Small intestine (tissue), 7 donors: ENCODE data around the gene FOXB2. TPM values are rescaled to one million over a fixed set of nuclear protein-coding genes. Genes with fewer than 3 reads are reported as not detected.

ENCODE experiments used
- DNase-seq, 2 donors: peaks; one replicate each; pipeline versions ENCODE4 v3.0.0 to v3.0.0-alpha.2; 2013
- FAIRE-seq: peaks from 2 replicates; lab custom pipeline; 2012; peaks lifted over from hg19 to GRCh38; lab: Jason Lieb, UNC
- H3K27ac ChIP-seq, 3 donors: one replicate each; pipeline ENCODE4 v1.5.1; 2013; ENCODE audit warnings: low read length in 2 of 3, mild to moderate bottlenecking in 2 of 3, control low read depth in 1 of 3, inconsistent platforms in 1 of 3, low read depth in 1 of 3, moderate library complexity in 1 of 3
- H3K27me3 ChIP-seq, 3 donors: one replicate each; pipeline ENCODE4 v1.6.1; 2013; ENCODE audit warnings: low read length in 3 of 3, inconsistent platforms in 1 of 3; ENCODE audit not compliant: control insufficient read depth in 3 of 3, insufficient read depth in 3 of 3
- H3K36me3 ChIP-seq, 3 donors: one replicate each; pipeline ENCODE4 v1.6.1; 2013; ENCODE audit warnings: low read length in 3 of 3, inconsistent platforms in 1 of 3, low read depth in 1 of 3, mild to moderate bottlenecking in 1 of 3, moderate library complexity in 1 of 3; ENCODE audit not compliant: control insufficient read depth in 3 of 3, insufficient read depth in 2 of 3
- H3K4me1 ChIP-seq, 3 donors: one replicate each; pipeline ENCODE4 v1.6.1; 2013; ENCODE audit warnings: low read length in 2 of 3, inconsistent platforms in 1 of 3, low read depth in 1 of 3, mild to moderate bottlenecking in 1 of 3, moderate library complexity in 1 of 3; ENCODE audit not compliant: control insufficient read depth in 3 of 3, insufficient read depth in 2 of 3
- H3K4me3 ChIP-seq, 3 donors: one replicate each; pipeline ENCODE4 v1.5.1; 2013; ENCODE audit warnings: low read length in 3 of 3, control low read depth in 1 of 3, inconsistent platforms in 1 of 3, low read depth in 1 of 3, mild to moderate bottlenecking in 1 of 3, moderate library complexity in 1 of 3
- H3K9me3 ChIP-seq, 2 donors: one replicate each; pipeline ENCODE4 v1.6.1; 2013; ENCODE audit warnings: low read depth in 1 of 2, low read length in 1 of 2; ENCODE audit not compliant: control insufficient read depth in 2 of 2, insufficient read depth in 1 of 2
- WGBS, 3 donors: extraction: QIAGEN DNeasy Blood & Tissue Kit; methylation state at CpG; one replicate each; pipeline ENCODE4 v1.1.7; 2013; 5-methylcytosine and 5-hydroxymethylcytosine counted together
- polyA plus RNA-seq, 4 donors: library from polyadenylated mRNA; stranded (reverse) in 3 of 4; unstranded in 1 of 4; fragments of 200-250 nt in 3 of 4; fragments of 120-200 nt in 1 of 4; gene quantifications; one replicate each; pipeline versions ENCODE4 v1.2.1 to v1.2.3, GENCODE V29; 2013
- donor health status: healthy with polysubstance abuse.
- donor health status: control.
- donor health status: control.
- donor health status: Bipolar disorder and iron deficiency.
- donor health status: healthy.

Gene FOXB2
- polyA plus RNA-seq, 4 donors = not detected

DNA sequence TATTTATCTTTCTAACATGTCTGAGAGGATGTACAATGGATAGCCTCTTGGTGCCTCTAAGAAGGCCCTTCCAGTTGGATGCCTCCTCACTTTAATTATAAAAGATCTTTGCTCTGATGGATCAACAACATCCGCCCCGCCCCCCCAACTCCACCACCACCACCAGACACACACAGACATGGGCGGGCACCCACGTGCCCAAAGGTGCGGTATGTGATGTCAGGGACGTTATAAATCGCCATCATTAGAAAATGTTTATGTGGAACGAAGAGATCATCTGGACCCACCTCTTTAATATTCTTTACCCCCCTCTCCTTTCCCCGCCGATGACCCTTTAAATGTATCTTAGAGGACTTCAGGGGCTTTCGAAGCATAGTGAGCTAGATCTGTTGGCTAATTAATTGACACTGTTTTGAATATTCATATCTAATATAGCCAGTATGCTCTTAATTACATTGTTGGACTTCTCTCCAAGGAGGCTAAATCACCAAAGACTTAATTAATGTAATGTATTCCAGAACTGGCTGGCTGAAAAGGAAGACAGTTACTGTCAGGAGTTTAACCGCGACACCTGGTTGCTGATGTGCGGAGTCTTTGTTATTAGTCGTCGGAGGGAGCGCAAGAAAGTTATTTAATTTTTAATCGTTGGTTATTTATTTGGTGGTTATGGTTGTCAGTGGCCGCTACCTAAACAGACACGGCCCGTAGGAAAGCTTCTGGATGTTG lies 6.1 kb upstream of the FOXB2 start:
- 9 to 20% (median 13%) methylated on average over 21 of the region's 21 CpGs for WGBS, 3 donors

GRCh38 chr9:77013932-77014596 lies 5.4 kb upstream of the FOXB2 start:
- no peak for DNase-seq
- H3K4me3 ChIP-seq = no peak overlapping the region
- 4 to 10% (median 8%) methylated on average over 42 to 46 of the region's 46 CpGs for WGBS, 3 donors
- H3K36me3 ChIP-seq = no peaks in the 10 kb centered on the region
- no peak for FAIRE-seq
- no peak overlapping the region for H3K27ac ChIP-seq
- peaks cover 35 to 82% (median 60%) of the 10 kb centered on the region in 3 donors for H3K27me3 ChIP-seq
- H3K9me3 ChIP-seq = peaks cover 0 to 2% of the 10 kb centered on the region in 2 donors
- H3K4me1 ChIP-seq = peaks cover 0 to 8% (median 0%) of the 10 kb centered on the region in 3 donors

More for the DNA sequence above, 6.1 kb upstream of the FOXB2 start:
- no peaks in the 10 kb centered on the region for H3K36me3 ChIP-seq
- H3K27ac ChIP-seq = no peak overlapping the region
- peaks cover 0 to 8% (median 0%) of the 10 kb centered on the region in 3 donors for H3K4me1 ChIP-seq
- H3K9me3 ChIP-seq = no peaks in the 10 kb centered on the region
- DNase-seq = no peak
- no peak for FAIRE-seq
- H3K27me3 ChIP-seq = peaks cover 30 to 76% (median 53%) of the 10 kb centered on the region in 3 donors
- H3K4me3 ChIP-seq = no peak overlapping the region

GRCh38 chr9:77014597-77015263 lies 4.7 kb upstream of the FOXB2 start:
- H3K4me1 ChIP-seq = peaks cover 0 to 8% (median 0%) of the 10 kb centered on the region in 3 donors
- H3K27me3 ChIP-seq = peaks cover 35 to 89% (median 66%) of the 10 kb centered on the region in 3 donors
- no peak for FAIRE-seq

DNA sequence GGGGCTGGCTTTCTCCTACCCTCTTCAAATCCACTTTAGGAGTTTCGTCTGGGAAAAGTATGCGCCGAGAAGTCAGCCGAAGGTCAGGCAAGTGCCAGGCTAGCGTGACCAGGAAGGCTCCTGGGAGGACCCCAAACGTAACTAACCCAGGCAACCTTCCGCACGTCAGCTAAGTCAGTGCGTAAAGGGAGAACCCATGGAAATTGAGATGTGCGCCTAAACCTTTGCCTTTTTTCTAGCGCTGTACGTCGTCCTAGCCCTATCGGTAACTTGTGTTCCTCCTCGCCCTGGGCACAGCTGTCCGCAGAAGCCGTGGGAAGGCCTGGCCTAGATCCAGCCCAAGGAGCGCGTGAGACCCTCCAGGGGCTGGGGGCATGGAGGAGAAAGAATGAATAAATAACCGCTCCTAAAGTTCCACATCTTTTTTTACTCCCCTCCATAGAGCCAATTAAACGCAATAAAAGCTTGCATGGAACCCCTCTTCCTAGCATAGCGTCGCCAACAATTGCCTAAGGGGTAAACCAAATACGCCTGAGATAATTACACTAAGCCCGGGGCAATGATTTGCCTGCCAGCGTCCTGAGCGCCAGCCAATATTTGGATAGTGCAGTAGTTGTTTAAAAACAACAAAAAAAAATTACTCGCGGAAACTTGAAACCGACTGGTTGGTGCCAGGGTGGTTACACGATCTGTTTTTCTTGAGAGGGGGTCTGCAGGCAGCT lies 4.0 kb upstream of the FOXB2 start:
- Histone ChIP-seq H3K9me3 (peaks cover 0 to 3% of the 10 kb centered on the region in 2 donors), H3K27me3 (peaks cover 39 to 92% (median 69%) of the 10 kb centered on the region in 3 donors), H3K4me3 (no peak overlapping the region), H3K27ac (no peak overlapping the region), H3K36me3 (no peaks in the 10 kb centered on the region), H3K4me1 (peaks cover 0 to 7% (median 0%) of the 10 kb centered on the region in 3 donors)
- no peak for DNase-seq
- 5 to 11% (median 9%) methylated on average over 31 of the region's 31 CpGs for WGBS, 3 donors
- FAIRE-seq = no peak

More at GRCh38 chr9:77014597-77015263, 4.7 kb upstream of the FOXB2 start:
- Histone ChIP-seq H3K9me3 (peaks cover 0 to 3% of the 10 kb centered on the region in 2 donors), H3K27ac (no peak overlapping the region), H3K4me3 (no peak overlapping the region), H3K36me3 (no peaks in the 10 kb centered on the region)
- WGBS, 3 donors = 6 to 14% (median 10%) methylated on average over 38 of the region's 38 CpGs
- DNase-seq = no peak

GRCh38 chr9:77016121-77016525 lies 3.3 kb upstream of the FOXB2 start:
- Histone ChIP-seq H3K36me3 (no peaks in the 10 kb centered on the region), H3K4me3 (no peak overlapping the region), H3K27me3 (peaks cover 39 to 94% (median 73%) of the 10 kb centered on the region in 3 donors), H3K4me1 (peaks cover 0 to 6% (median 0%) of the 10 kb centered on the region in 3 donors), H3K9me3 (peaks cover 0 to 3% of the 10 kb centered on the region in 2 donors), H3K27ac (no peak overlapping the region)
- FAIRE-seq (no peak), DNase-seq (no peak)
- WGBS, 3 donors = 2 to 4% (median 3%) methylated on average over 37 of the region's 37 CpGs

GRCh38 chr9:77016526-77017504 lies 2.6 kb upstream of the FOXB2 start:
- Histone ChIP-seq H3K9me3 (peaks cover 0 to 3% of the 10 kb centered on the region in 2 donors), H3K4me1 (peaks cover 0 to 6% (median 0%) of the 10 kb centered on the region in 3 donors), H3K4me3 (no peak overlapping the region), H3K27me3 (peaks cover 39 to 95% (median 80%) of the 10 kb centered on the region in 3 donors), H3K27ac (no peak overlapping the region), H3K36me3 (no peaks in the 10 kb centered on the region)
- DNase-seq (no peak), FAIRE-seq (no peak)
- 5 to 8% (median 5%) methylated on average over 47 of the region's 47 CpGs for WGBS, 3 donors

DNA sequence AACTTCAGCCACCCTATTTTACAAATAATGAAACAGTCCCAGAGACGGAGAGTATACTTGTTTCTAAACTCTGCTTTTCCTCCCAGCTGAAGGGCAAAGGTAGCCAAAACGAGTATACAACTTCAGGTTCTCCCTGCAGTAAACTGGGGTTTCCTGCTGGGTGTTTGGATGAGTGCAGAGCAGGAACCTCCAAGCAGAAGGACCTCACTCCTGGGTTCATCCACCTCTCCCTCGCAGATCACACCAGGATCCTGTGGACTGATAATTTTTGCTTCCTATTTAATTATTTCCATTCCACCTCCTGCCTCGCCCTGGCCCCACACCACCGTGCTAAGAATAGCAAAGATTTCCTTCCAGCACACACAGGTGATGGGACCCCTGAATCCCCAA lies 2.0 kb upstream of the FOXB2 start:
- no peak overlapping the region for H3K27ac ChIP-seq
- no peak overlapping the region for H3K4me3 ChIP-seq
- peaks cover 36 to 95% (median 81%) of the 10 kb centered on the region in 3 donors for H3K27me3 ChIP-seq
- no peaks in the 10 kb centered on the region for H3K4me1 ChIP-seq
- FAIRE-seq (no peak), DNase-seq (no peak)
- no peaks in the 10 kb centered on the region for H3K36me3 ChIP-seq
- 4 to 6% (median 5%) methylated on average over 5 of the region's 5 CpGs for WGBS, 3 donors
- peaks cover 0 to 3% of the 10 kb centered on the region in 2 donors for H3K9me3 ChIP-seq
